Inferior parietal cortex (tissue), 1 donor: ENCODE results near the gene HACE1.
"Not testable (repeated sequence)": the region's sequence is repeated elsewhere in the genome, so short reads cannot be mapped to it uniquely, and the experiment has no call there.

Source experiments
- DNase-seq: peaks from one replicate; pipeline ENCODE4 v3.0.0-alpha.2; 2016; ENCODE audit errors: extremely low spot score

Gene HACE1

DNA sequence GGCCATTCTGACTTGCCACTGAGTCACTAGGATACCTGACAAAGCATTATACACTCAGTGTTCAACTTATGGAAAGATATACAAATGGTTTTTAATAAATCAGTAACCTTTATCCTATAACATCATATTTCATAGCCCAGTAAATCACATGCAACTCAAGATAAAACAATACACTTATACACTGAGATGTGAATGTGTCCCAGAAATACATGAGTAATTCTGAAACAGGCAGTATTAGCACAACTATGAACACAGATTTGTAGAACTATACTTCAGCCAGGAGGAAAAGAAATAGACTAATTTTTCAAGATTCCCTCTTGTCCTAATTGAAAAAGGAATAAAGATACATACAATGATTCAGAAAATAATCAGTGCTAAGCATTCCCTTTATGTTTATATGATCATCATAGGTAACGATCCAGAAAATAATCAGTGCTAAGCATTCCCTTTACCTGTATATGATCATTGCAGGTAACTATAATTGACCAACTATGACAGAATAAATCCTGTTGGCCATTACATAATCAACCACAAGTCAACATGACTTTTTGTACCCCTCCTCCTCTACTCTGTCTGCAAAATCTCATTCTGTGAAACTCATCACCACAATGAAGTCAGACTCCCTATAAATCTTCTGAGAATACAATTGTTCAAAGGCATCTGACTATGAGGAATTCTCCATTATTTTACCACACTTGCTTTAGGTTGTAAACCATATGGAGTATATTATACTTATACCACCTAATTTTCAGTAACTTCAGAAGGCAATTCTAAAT lies 30.3 kb downstream of the HACE1 start:
- DNase-seq = no peak

DNA sequence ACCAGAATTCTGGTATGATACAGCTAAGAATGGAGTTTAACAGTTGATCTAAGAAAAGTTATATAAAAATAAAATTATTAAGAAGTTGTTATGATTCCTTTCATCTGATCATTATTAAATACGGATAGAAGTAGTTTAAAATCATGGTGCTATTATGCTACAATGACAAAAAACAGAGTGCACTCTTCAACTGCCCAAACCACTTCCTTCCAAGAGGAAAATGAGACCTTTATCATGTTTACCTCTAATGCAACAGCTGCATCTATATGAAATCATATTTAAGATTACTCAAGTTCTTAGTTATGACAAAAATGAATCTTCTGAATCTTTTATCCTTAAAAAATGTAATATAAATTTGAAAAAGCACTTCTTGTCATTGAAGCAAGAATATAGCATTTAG lies 31.2 kb downstream of the HACE1 start:
- no peak for DNase-seq

DNA sequence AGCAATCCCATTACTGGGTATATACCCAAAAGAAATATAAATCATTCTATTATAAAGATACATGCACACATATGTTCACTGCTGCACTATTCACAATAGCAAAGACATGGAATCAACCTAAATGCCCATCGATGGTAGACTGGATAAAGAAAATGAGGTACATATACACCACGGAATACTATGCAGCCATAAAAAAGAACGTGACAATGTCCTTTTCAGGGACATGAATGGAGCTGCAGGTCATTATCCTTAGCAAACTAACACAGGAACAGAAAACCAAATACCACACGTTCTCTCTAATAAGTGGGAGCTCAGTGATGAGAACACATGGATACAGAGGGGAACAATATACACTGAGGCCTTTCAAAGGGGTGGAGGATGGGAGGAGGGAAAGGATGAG lies 38.9 kb downstream of the HACE1 start:
- DNase-seq = not testable (repeated sequence)

DNA sequence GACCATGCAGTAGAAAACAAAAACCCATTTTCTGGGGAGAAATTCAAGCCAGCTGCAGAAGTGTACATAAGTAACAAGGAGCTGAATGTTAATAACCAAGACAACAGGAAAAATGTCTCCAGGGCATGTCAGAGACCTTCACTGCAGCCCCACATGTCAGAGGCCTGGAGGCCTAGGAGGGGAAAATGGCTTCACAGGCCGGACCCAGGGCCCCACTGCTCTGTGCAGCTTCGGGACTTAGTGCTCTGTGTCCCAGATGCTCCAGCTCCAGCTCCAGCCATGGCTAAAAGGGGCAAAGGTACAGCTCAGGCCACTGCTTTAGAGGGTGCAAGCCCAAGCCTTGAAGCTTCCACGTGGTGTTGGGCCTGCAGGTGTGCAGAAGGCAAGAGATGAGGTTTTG lies 43.6 kb downstream of the HACE1 start:
- no peak for DNase-seq

DNA sequence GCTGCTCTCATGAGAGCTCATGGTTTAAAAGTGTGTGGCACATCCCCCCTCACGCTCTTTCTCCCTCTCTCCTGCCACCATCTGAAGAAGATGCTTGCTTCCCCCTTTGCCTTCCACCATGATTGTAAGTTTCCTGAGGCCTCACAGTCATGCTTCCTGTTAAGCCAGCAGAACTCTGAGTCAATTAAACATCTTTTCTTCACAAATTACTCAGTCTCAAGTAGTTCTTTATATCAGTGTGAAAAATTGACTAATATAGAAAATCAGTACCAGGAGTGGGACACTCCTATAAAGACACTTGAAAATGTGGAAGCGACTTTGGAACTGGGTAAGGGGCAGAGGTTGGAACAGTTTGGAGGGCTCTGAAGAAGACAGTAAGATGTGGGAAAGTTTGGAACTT lies 45.0 kb downstream of the HACE1 start:
- DNase-seq = no peak

DNA sequence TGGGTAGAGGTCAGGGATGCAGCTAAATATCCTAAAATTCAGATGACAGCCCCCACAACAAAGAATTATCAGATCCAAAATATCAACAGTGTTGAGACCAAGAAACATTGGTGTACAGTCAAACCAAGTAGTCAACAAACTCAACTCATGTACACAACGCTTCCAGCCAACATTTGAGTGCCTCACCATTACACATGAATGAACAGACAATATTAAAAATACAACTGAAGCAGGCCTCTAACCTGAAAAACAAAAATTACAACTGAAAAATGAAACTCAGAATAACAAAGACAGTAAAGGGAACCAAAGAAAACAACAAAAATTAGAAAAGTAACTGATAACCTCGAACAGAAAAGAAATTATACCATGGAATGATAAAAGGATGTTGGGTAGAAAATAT lies 46.2 kb downstream of the HACE1 start:
- no peak for DNase-seq

DNA sequence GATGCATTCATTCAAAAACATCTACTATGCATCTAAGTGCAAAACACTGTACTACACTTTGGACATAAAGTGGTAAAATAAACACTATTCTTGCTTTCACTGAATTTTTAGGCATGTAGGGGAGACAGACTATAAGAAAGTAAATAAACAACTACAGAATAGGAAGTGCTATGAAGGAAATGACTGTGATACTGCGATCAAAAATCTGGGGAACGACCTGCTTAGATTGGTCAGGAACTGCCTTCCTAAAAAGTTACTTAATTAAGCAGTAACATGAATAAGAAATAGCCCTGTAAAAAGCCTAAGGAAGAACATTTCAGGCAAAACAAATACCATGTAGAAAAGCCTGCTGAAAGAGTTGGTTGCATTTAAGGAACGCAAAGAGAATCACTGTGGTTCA lies 50.6 kb downstream of the HACE1 start:
- DNase-seq = no peak

DNA sequence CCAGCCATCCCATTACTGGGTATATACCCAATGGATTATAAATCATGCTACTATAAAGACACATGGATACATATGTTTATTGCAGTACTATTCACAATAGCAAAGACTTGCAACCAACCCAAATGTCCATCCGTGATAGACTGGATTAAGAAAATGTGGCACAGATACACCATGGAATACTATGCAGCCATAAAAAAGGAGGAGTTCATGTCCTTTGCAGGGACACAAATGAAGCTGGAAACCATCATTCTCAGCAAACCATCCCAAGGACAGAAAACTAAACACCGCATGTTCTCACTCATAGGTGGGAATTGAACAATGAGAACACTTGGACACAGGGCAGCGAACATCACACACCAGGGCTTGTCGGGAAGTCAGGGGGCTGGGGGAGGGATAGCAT lies 54.4 kb downstream of the HACE1 start:
- DNase-seq = not testable (repeated sequence)

DNA sequence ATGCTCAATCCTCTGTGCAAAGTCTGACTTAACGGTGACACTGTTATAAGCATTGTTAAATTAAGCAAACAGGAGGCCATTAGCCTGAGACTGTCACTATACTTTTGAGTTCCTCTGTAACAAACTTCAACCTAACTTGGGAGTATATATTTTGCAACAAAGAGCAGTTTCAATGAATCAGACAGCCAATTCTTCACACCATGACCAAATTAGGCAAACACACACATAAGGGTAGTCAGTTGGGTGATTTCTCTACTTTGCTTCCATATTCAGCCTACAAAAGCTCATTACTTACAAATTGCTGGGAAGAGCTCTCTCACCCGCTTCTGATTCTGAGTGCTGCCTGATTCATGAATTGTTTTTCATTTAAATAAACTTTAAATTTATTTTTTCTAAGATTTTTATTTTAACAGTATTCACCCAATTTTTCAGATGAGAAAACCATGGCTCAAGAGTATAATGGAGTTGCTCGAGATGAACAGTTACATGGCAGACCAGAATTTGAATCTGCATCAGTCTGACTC lies 60.5 kb downstream of the HACE1 start:
- no peak for DNase-seq

DNA sequence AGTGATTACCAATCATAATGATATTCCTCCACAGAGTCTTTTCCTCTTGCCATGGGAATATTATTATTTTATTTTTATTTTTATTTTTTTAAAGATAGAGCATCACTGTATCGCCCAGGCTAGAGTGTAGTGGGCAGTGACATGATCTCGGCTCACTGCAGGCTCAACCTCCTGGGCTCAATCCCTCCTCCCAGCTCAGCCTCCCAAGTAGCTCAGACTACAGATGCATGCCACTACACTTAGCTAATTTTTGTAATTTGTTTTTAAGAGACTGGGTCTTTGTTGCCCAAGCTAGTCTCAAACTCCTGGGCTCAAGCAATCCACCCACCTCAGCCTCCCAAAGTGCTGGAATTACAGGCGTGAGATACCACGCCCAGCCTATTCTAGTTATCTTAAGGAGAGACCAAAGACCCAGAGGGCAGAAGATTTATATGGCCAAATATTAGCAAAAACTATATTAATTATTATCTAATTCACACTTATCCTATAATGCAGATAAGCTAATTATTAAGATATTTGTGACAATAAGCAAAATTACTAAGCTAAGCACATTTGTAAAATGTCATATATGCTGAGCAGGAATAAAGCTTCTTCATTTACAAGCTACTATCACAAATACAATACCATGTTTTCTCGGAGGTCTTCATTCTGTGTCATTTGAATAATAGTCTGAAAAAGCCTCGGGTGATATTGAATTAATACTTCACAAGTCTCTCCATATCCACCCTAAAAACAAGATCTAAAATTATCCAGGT lies 63.5 kb downstream of the HACE1 start:
- no peak for DNase-seq

DNA sequence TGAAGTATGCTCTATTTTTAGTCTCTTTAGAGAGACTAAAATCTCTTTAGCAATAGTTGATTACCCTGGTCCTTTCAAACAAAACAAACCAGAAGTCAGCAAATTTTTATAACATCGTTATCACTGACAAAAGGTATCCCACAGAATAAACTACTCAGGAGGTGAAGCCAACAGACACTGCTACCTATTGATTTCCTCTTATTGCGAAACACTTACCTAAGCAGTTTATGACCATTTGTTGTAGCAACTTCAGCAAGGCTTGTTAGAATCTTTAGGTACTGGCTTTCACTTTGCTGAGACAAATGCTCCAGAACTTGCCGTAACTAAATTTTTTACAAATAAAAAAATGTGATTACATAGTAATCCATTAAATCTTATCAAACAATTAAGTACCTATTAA lies 64.4 kb downstream of the HACE1 start:
- DNase-seq = no peak

DNA sequence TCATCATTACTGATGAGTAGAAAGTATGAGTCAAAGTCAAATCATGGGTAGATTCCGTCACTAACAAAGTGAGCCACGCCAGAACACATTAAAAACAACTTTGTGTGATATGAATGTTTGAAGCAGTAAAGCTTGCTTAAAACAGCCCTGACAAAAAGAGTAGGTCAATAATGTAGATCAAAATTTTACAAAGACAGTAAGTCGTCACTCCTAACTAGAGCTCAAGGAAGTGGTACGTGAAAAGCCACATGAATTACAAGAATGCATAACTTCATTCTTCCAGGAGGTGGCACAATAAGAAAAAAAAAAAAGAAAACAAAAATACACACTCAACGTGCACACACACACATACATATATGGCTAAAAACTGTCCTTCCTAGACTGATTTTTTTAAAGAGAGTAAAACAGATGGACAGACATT lies 69.9 kb downstream of the HACE1 start:
- peak; percentile 34 for DNase-seq

DNA sequence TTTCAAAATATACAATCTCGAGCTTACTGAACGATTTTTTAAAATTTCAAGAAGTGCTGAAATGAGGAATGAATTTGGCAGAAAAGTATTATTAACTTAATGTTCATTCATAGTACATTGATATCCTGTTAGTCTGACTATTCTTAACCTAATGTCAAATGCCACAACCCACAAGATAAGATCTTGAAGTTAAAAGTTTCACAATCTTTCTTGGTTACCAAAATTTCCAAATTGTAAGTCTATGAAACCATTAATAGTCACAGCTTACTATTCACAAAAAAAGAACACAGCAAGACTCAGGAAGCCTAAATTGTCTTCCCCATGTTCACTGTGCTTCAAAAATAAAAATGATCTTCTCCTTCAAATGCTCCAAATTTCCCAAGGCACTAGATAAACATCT lies 71.3 kb downstream of the HACE1 start:
- DNase-seq = no peak

DNA sequence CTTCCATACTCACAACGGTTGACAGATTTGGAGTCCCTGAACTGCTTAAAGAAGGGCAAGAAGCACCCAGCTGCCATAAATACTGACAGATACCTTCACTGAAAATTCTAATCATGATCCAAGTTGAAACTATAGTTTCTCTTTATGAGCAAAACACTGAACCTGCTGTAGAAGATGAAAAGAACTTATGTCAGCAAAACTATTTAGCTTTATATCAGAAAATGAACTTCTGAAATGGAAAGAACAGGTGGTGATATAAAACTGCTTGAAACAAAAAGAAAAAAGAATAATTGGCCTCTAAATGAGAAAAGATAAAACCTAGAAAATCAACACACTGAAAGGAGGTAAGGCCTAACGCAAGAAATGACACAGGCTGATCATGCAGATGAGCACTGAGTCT lies 72.4 kb downstream of the HACE1 start:
- DNase-seq = no peak

DNA sequence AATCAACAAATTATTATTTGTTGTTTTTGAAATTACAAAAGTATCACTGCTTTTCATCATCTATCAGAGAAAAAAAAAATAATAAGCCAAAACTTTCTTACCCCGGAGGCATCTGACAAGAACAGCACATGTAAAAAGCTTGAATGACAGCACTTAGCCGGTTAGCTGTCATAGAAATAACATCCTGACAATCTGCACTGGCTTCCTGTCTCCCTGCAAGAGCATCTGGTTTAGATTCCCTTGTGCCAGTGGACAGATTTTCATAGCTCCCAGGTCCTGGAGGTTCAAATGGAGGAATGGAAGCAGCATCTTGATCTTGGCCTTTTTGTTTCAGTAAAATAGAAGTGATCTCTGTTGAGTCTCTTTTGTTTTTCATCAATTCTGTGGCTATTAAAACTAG lies 74.8 kb downstream of the HACE1 start:
- DNase-seq = no peak

DNA sequence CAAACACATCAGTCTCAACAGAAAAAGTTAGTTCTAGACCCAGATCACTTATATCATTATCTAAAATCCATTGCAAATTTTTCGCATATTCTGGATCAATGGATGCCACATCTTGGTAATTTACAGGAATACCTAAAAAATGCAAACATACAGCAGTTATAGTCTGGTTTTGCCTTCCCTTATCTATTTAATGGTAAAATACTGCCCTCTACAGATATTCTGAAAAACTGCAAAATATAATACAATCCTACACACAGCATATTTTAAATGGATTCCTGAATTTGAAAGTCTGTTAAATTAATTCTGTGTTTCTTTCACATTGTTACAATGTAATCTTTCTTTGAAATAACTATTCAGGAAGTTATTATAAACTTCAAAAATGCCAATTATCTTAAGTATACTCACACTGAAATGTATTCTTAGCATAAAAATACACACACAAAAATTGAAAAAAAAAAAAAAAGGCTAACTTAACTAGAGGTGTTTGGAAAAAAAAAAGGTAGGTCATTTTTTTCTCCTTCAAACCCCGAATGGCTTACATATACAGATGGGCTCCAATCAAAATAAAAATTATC lies 88.4 kb downstream of the HACE1 start:
- peak; percentile 55 for DNase-seq

DNA sequence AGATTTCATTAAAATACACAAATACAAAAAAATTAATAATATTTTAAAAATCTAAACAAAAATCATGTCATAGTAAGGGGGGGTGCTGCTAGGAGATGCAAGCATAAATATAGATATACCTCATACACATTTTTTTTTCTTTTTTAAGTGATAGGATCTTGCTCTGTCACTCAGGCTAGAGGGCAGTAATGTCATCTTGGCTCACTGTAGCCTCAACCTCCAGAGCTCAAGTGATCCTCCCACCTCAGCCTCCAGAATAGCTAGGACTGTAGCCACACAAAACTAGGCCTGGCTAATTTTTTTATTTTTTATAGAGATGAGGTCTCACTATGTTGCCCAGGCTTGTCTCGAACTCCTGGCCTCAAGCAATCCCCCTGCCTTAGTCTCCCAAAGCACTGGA lies 90.8 kb downstream of the HACE1 start:
- no peak for DNase-seq

DNA sequence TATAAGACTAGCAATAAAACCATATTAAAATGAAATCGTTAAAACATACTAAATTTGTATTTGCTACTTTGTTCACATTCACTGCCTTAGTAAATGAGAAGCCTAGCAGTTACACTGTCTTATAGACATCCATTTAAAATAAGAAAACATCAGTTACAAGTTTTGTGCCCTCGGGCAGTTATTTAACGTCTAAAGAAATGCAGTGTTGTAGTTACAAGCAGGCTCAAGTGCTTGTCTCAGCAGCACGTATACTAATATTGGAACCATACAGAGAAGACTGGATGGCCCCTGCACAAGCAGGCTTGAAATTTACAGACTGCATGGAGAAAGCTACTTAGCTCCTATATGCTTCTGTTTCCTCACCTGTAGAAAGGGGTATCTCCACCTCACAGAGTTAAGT lies 93.1 kb downstream of the HACE1 start:
- DNase-seq = no peak

DNA sequence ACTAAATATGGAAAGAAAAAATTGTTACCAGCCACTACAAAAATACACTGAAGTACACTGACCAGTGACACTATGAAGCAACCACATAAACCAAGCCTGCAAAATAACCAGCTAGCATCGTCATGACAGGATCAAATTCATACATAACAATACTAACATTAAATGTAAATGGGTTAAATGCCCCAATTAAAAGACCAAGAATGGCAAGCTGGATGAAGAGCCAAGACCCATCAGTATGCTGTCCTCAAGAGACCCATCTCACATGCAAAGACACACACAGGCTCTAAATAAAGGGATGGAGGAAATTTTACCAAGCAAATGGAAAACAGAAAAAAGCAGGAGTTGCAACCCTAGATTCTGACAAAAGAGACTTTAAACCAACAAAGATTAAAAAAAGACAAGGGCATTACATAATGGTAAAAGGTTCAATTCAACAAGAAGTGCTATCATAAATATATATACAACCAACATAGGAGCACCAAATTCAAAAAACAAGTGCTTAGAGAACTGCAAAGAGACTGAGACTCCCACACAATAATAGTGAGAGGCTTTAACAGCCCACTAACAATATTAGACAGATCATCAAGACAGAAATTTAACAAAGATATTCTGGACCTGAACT lies 104.8 kb downstream of the HACE1 start:
- DNase-seq = no peak

DNA sequence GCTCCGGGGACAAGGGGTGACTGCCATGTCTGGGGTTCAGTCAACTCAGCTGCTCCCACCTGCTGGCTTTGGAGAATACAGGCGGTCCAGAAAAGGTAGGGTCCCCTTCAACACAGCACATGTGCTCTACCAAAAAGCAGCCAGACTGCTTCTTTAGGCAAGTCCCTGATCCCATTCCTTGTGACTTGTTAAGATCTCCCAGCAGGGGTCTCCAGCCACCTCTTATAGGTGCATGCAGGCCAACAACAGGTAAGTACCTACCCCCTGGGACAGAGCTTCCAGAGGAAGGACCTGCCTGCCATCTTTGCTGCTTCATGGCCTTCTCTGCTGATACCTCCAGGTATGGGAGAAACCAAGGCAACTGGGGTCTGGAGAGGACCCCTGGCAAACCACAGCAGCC lies 106.5 kb downstream of the HACE1 start:
- DNase-seq = no peak

DNA sequence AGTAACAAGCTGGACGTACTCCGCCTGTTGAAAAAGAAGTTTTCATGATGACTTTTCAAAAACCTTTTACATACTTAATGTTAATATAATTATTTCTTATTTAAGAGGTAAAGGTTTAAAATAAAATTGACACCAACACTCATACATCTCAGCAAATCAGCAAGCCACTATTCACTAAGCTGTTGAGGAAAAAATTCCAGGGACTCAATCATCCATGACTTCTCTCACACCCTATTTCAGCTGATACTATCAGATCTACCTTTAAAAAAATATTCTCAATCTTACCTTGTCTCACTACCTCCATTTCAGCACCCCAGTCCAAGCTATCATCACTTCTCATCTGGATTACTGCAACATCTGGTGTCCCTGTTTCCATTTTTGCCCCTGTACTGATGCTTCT lies 109.3 kb downstream of the HACE1 start:
- DNase-seq = no peak

DNA sequence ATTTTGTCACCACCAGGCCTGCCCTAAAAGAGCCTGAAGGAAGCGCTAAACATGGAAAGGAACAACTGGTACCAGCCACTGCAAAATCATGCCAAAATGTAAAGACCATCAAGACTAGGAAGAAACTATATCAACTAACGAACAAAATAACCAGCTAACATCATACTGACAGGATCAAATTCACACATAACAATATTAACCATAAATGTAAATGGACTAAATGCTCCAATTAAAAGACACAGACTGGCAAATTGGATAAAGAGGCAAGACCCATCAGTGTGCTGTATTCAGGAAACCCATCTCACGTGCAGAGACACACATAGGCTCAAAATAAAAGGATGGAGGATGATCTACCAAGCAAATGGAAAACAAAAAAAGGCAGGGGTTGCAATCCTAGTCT lies 120.6 kb downstream of the HACE1 start:
- not testable (repeated sequence) for DNase-seq
